Mammary microvascular endothelial cell (primary cell): ENCODE data around the gene MTMR8. TPM values are rescaled to one million over a fixed set of nuclear protein-coding genes. Genes with fewer than 3 reads are reported as not detected.

ENCODE experiments used
- total RNA-seq: library from RNA; depleted of rRNA; stranded (reverse); fragments of >200 nt; gene quantifications from 2 replicates; pipeline ENCODE4 v1.2.3, GENCODE V29; 2015

Gene MTMR8
- total RNA-seq: 0.05 and 1.3 TPM in 2 replicates

DNA sequence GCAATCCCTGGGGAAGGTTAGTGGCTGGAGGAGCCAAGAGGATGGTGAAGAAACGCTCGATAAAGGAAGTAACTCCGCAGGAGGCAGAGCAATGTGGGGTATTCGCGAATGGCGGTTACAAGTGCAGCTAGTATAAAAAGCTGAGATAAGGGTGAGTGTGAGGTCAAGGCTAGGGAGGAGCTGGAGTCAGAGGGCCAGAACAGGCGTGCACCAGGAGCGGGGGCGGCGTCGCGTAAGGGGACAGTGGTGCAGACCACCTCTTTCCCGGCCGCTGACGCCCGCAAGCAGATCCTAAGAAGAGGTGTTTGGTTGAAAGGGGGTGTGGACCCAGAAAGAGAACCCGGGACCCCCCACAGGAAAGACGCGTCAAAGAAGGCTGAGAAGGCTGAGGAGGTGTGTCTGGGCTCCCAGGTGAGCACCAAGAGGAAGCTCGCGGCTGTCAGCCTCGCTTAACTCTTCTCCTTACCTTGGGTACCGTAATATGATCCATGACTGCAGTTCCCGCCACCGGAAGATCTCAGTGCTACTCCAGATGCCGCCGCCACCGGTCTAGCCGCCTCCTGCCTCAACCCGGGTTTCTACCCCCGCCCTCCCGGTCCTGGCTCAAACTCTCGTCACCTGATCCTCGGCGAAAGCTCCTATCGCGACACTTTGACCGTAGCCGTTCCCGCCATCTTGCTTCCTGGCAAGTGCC, at the start of gene MTMR8:
Gene MTMR8 (minus strand): TSS at position 579 of the 694 bp plus-strand sequence. CDS start 89 bp downstream, at position 490.

DNA sequence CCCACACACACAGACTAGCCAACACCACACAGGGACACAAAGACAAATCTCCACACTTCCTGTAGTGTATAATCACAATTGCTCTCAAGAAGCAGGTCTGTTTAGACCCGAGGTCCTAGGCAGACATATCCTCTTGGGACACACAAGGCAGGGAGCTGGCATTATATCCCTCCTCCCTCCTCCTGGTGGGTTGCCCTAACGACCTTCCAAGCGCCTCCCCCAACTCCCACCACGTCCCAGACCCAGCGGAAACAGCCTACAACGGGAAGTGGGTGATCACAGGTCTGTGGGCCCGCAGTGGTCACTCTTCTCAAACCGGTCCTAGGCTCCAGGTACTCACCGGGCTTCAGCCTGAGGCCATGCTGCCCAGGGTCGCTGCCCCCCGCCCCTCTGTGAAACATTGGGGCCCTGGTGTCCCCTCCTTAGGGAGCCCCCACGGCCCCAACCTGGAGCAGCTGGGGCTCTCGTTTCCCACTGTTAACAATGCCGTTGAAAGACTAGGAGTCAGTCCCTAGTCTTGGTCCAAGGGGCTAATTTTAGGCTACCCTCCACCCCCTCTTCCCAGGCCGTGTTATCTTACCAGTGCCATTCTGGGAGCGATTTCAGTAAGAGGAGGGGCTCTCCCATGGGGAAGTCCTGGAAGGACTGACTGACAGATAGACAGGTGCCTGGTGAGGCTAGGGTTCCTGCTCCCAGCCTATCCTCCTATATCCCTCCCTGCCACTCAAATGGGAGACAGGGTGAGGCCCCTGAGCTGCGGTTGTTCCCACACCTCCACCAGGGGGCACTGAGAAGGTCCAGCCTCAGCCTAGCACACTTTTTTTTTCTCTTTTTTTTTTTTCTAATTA, 164.9 kb downstream of the MTMR8 start, which contains the start of gene ASB12:
Gene ASB12 (minus strand): TSS at position 485 of the 848 bp plus-strand sequence. CDS start 4,957 bp downstream, outside the sequence.

Other genes with a start within 250 kb of the MTMR8 start
- gene AMER1, start 189.7 kb downstream of the MTMR8 start, total RNA-seq: 1.2 and 1.4 TPM in 2 replicates
- gene ASB12, start 164.8 kb downstream of the MTMR8 start, total RNA-seq: not detected in 2 replicates